HEK293 (cell line): ENCODE data around the gene SMAD1.

Experiments used
- CTCF ChIA-PET: fragments of 350-600 bp; formaldehyde crosslinking; extraction: SDS; loops from one replicate; lab custom pipeline; 2021; ENCODE audit warnings: antibody characterized with exemption; lab: Yijun Ruan, JAX
- POLR2A ChIA-PET: fragments of 300-600 bp; formaldehyde crosslinking; extraction: SDS; loops from one replicate; lab custom pipeline; 2020; ENCODE audit warnings: antibody characterized with exemption, inconsistent platforms; lab: Yijun Ruan, JAX
- H3K27ac ChIP-seq: fragments of 200-500 bp; sonication (Bioruptor generic); 2 replicates; pipeline ENCODE4 v1.5.1; 2014; ENCODE audit warnings: low read depth, low read length, control low read depth, inconsistent platforms; ENCODE audit errors: extremely low read depth
- H3K36me3 ChIP-seq, 2 experiments: fragments of 200-500 bp in 1 of 2; sonication (Bioruptor generic) in 1 of 2; 1 replicate in 1 of 2; 2 replicates in 1 of 2; pipeline ENCODE4 v1.5.1; 2014 to 2017; ENCODE audit warnings: inconsistent platforms in 2 of 2, low read length in 2 of 2; ENCODE audit not compliant: control insufficient read depth in 2 of 2, insufficient read depth in 1 of 2
- H3K4me1 ChIP-seq: fragments of 200-500 bp; sonication (Bioruptor generic); 2 replicates; pipeline ENCODE4 v1.5.1; 2014; ENCODE audit warnings: mild to moderate bottlenecking, low read length, inconsistent platforms; ENCODE audit not compliant: control insufficient read depth, insufficient read depth
- H3K4me3 ChIP-seq: 2 replicates; pipeline ENCODE4 v1.5.1; 2011; ENCODE audit warnings: low read depth, mild to moderate bottlenecking, control low read depth, low read length, moderate library complexity
- H3K9me3 ChIP-seq: fragments of 200-500 bp; sonication (Bioruptor generic); 2 replicates; pipeline ENCODE4 v1.5.1; 2014; ENCODE audit warnings: low read depth, low read length, inconsistent platforms; ENCODE audit not compliant: control insufficient read depth, insufficient read depth
- KLF9 ChIP-seq: fragments of 450-650 bp; formaldehyde crosslinking; IDR thresholded peaks from 2 replicates; pipeline ENCODE4 v1.5.1; 2016; ENCODE audit warnings: missing biosample characterization, missing genetic modification characterization, low read depth
- SCRT1 ChIP-seq: fragments of 450-650 bp; formaldehyde crosslinking; IDR thresholded peaks from 2 replicates; pipeline ENCODE4 v1.5.1; 2016; ENCODE audit warnings: missing biosample characterization, missing genetic modification characterization, borderline replicate concordance
- SP2 ChIP-seq: fragments of 450-650 bp; formaldehyde crosslinking; IDR thresholded peaks from 2 replicates; pipeline ENCODE4 v1.5.1; 2016; ENCODE audit warnings: missing biosample characterization, missing genetic modification characterization
- ZBTB20 ChIP-seq: fragments of 450-650 bp; formaldehyde crosslinking; IDR thresholded peaks from 2 replicates; pipeline ENCODE4 v1.5.1; 2016; ENCODE audit warnings: missing biosample characterization, missing genetic modification characterization
- ZFP41 ChIP-seq: fragments of 450-650 bp; formaldehyde crosslinking; IDR thresholded peaks from 2 replicates; pipeline ENCODE4 v1.5.1; 2016; ENCODE audit warnings: missing biosample characterization, missing genetic modification characterization, borderline replicate concordance
- ZFP69B ChIP-seq: fragments of 450-650 bp; formaldehyde crosslinking; IDR thresholded peaks from 2 replicates; pipeline ENCODE4 v1.5.1; 2016; ENCODE audit warnings: missing biosample characterization, missing genetic modification characterization
- ZNF114 ChIP-seq: fragments of 450-650 bp; formaldehyde crosslinking; IDR thresholded peaks from 2 replicates; pipeline ENCODE4 v1.5.0; 2017; ENCODE audit warnings: missing biosample characterization, missing genetic modification characterization
- ZNF174 ChIP-seq: fragments of 450-650 bp; formaldehyde crosslinking; IDR thresholded peaks from 2 replicates; pipeline ENCODE4 v1.5.0; 2017; ENCODE audit warnings: missing biosample characterization, mild to moderate bottlenecking, missing genetic modification characterization
- ZNF214 ChIP-seq: fragments of 450-650 bp; formaldehyde crosslinking; IDR thresholded peaks from 2 replicates; pipeline ENCODE4 v1.5.1; 2017; ENCODE audit warnings: missing biosample characterization, mild to moderate bottlenecking, missing genetic modification characterization, borderline replicate concordance
- ZNF24 ChIP-seq: fragments of 450-650 bp; formaldehyde crosslinking; IDR thresholded peaks from 2 replicates; pipeline ENCODE4 v1.5.1; 2016; ENCODE audit warnings: missing biosample characterization, missing genetic modification characterization
- ZNF302 ChIP-seq: fragments of 450-650 bp; formaldehyde crosslinking; IDR thresholded peaks from 2 replicates; pipeline ENCODE4 v1.5.1; 2016; ENCODE audit warnings: missing biosample characterization, missing genetic modification characterization, low read depth
- ZNF311 ChIP-seq: fragments of 450-650 bp; formaldehyde crosslinking; IDR thresholded peaks from 2 replicates; pipeline ENCODE4 v1.5.1; 2017; ENCODE audit warnings: missing biosample characterization, missing genetic modification characterization, borderline replicate concordance
- ZNF366 ChIP-seq: fragments of 450-650 bp; formaldehyde crosslinking; conservative IDR thresholded peaks from 2 replicates; pipeline ENCODE4 v1.5.1; 2016; ENCODE audit warnings: missing biosample characterization, missing genetic modification characterization
- ZNF394 ChIP-seq: fragments of 450-650 bp; formaldehyde crosslinking; IDR thresholded peaks from 2 replicates; pipeline ENCODE4 v1.5.1; 2016; ENCODE audit warnings: missing biosample characterization, missing genetic modification characterization, mild to moderate bottlenecking, moderate library complexity, borderline replicate concordance
- ZNF416 ChIP-seq: fragments of 450-650 bp; formaldehyde crosslinking; IDR thresholded peaks from 2 replicates; pipeline ENCODE4 v1.5.1; 2016; ENCODE audit warnings: missing biosample characterization, missing genetic modification characterization
- ZNF426 ChIP-seq: fragments of 450-650 bp; formaldehyde crosslinking; IDR thresholded peaks from 2 replicates; pipeline ENCODE4 v1.5.1; 2017; ENCODE audit warnings: missing biosample characterization, missing genetic modification characterization, mild to moderate bottlenecking, inconsistent platforms, moderate library complexity
- ZNF514 ChIP-seq: fragments of 450-650 bp; formaldehyde crosslinking; IDR thresholded peaks from 2 replicates; pipeline ENCODE4 v1.5.1; 2016; ENCODE audit warnings: missing biosample characterization, missing genetic modification characterization
- ZNF549 ChIP-seq: fragments of 450-650 bp; IDR thresholded peaks from 2 replicates; pipeline ENCODE4 v1.5.1; 2018; ENCODE audit warnings: missing biosample characterization, missing genetic modification characterization, mild to moderate bottlenecking, inconsistent platforms, moderate library complexity
- ZNF561 ChIP-seq: fragments of 450-650 bp; IDR thresholded peaks from 2 replicates; pipeline ENCODE4 v1.5.1; 2018; ENCODE audit warnings: missing biosample characterization, missing genetic modification characterization, borderline replicate concordance
- ZNF571 ChIP-seq: fragments of 450-650 bp; formaldehyde crosslinking; IDR thresholded peaks from 2 replicates; pipeline ENCODE4 v1.5.0; 2017; ENCODE audit warnings: missing biosample characterization, missing genetic modification characterization
- ZNF600 ChIP-seq: fragments of 450-650 bp; formaldehyde crosslinking; IDR thresholded peaks from 2 replicates; pipeline ENCODE4 v1.5.1; 2016; ENCODE audit warnings: missing biosample characterization, missing genetic modification characterization
- ZNF623 ChIP-seq: fragments of 450-650 bp; formaldehyde crosslinking; IDR thresholded peaks from 2 replicates; pipeline ENCODE4 v1.5.1; 2016; ENCODE audit warnings: missing biosample characterization, missing genetic modification characterization
- ZNF624 ChIP-seq: fragments of 450-650 bp; formaldehyde crosslinking; IDR thresholded peaks from 2 replicates; pipeline ENCODE4 v1.5.1; 2017; ENCODE audit warnings: missing biosample characterization, missing genetic modification characterization
- ZNF777 ChIP-seq: fragments of 450-650 bp; formaldehyde crosslinking; IDR thresholded peaks from 2 replicates; pipeline ENCODE4 v1.5.1; 2017; ENCODE audit warnings: missing biosample characterization, missing genetic modification characterization, borderline replicate concordance
- ZNF785 ChIP-seq: fragments of 450-650 bp; formaldehyde crosslinking; IDR thresholded peaks from 2 replicates; pipeline ENCODE4 v1.5.1; 2016; ENCODE audit warnings: missing biosample characterization, missing genetic modification characterization
- ZNF837 ChIP-seq: fragments of 450-650 bp; formaldehyde crosslinking; IDR thresholded peaks from 2 replicates; pipeline ENCODE4 v1.5.1; 2016; ENCODE audit warnings: missing biosample characterization, missing genetic modification characterization
- TF ChIP-seq, protein P1 (sequence below): fragments of 450-650 bp; formaldehyde crosslinking; IDR thresholded peaks from 2 replicates; pipeline ENCODE4 v1.5.1; 2017; ENCODE audit warnings: missing biosample characterization, missing genetic modification characterization
- TF ChIP-seq, protein P2 (sequence below): fragments of 450-650 bp; formaldehyde crosslinking; IDR thresholded peaks from 2 replicates; pipeline ENCODE4 v1.5.1; 2017; ENCODE audit warnings: missing biosample characterization, mild to moderate bottlenecking, missing genetic modification characterization, moderate library complexity

The SMAD1 gene

DNA sequence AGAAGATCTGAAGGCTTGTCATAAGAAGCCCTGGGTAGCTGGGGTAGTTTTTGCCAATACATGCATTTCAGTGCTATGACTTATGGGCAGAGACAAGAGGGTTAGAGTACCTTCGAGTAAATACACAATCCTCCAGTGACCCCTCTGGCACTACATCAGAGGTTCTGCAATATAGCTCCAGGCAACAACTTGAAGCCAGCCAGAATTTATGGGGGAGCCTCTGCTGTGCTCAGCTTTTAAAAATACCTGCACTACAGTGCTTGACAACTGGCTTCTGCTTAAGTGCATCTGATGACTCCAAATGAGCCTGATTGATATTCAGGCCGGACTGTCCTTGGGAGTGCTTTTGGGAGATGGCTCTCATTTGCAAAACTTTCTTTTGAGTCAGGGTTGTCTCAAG is 44.9 kb upstream of the SMAD1 start:
- Histone ChIP-seq H3K36me3 (no peaks in the 10 kb centered on the region), H3K27ac (no peak overlapping the region), H3K4me1 (no peaks in the 10 kb centered on the region), H3K9me3 (no peaks in the 10 kb centered on the region), H3K4me3 (no peak overlapping the region)
- no peak for TF ChIP-seq ZNF366
- no peak for TF ChIP-seq ZBTB20 (tag by site-specific recombination)
- TF ChIP-seq SP2 (tag by site-specific recombination), result no peak
- no peak for TF ChIP-seq ZNF514 (tag by site-specific recombination)
- no peak for TF ChIP-seq ZNF777 (tag by site-specific recombination)
- ChIA-PET POLR2A (no interaction called here), CTCF (no interaction called here)

DNA sequence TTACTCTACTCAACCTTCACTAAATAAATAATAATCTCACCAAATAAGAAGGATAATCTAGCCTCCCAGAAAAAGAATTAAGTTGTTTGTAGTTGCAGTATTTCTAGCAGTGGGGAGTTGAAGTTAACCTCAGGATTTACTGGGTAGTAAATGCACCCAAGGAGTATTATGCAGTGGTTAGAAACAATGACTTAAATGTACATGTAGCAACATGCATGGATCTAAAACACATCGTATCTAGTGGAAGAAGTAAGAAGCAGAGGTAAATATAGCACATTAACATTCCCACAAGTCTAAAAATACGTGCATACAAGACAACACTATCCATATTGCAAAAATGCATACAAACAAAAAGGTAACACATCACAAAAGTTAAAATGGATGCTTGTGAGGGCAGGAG is 44.2 kb upstream of the SMAD1 start:
- CTCF ChIA-PET, result no interaction called here
- no peak overlapping the region for H3K4me3 ChIP-seq
- no peak for TF ChIP-seq ZNF785 (tag by site-specific recombination)
- TF ChIP-seq ZFP41, result no peak
- no peak for TF ChIP-seq ZNF302 (tag by site-specific recombination)
- no peak for TF ChIP-seq ZNF571 (tag by site-specific recombination)
- no peak for TF ChIP-seq ZNF214 (tag by site-specific recombination)
- TF ChIP-seq ZNF600 (tag by site-specific recombination), result no peak
- no peak for TF ChIP-seq ZNF426 (tag by site-specific recombination)
- no peak for TF ChIP-seq ZNF114 (tag by site-specific recombination)
- TF ChIP-seq ZNF416 (tag by site-specific recombination), result no peak
- no peak for TF ChIP-seq ZNF174 (tag by site-specific recombination)
- TF ChIP-seq SCRT1 (tag by site-specific recombination), result no peak
- no peak for TF ChIP-seq ZFP69B (tag by site-specific recombination)
- no peak for TF ChIP-seq ZNF561 (tag by site-specific recombination)
- no peak for TF ChIP-seq KLF9 (tag by site-specific recombination)
- no peak for TF ChIP-seq ZNF623
- TF ChIP-seq, protein P1, sequence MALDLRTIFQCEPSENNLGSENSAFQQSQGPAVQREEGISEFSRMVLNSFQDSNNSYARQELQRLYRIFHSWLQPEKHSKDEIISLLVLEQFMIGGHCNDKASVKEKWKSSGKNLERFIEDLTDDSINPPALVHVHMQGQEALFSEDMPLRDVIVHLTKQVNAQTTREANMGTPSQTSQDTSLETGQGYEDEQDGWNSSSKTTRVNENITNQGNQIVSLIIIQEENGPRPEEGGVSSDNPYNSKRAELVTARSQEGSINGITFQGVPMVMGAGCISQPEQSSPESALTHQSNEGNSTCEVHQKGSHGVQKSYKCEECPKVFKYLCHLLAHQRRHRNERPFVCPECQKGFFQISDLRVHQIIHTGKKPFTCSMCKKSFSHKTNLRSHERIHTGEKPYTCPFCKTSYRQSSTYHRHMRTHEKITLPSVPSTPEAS (tag by site-specific recombination), result no peak
- TF ChIP-seq ZNF311 (tag by site-specific recombination), result no peak
- TF ChIP-seq ZNF837 (tag by site-specific recombination), result no peak
- no peaks in the 10 kb centered on the region for H3K4me1 ChIP-seq
- POLR2A ChIA-PET, result no interaction called here
- H3K27ac ChIP-seq, result no peak overlapping the region
- H3K36me3 ChIP-seq, result no peaks in the 10 kb centered on the region
- no peaks in the 10 kb centered on the region for H3K9me3 ChIP-seq

DNA sequence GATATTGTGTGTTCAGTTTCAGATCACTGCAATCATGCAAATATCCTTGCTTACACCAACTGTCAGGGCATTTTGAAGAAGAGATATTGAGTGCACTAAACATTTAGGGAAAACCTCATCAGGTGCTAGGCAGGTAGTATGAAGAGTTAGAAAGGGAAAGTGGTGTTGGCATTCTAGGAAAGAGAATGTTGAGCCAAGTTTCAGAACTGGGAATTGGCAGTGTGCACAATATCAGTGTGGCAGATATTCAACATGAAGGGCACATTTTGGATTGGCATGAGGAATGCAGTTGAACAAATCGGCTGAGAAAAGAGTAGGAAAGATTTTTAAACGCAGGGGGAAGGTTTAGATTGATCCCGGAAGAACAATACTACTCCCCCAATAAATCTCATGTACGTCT is 43.4 kb upstream of the SMAD1 start:
- Histone ChIP-seq H3K9me3 (no peaks in the 10 kb centered on the region), H3K36me3 (no peaks in the 10 kb centered on the region), H3K27ac (no peak overlapping the region), H3K4me1 (no peaks in the 10 kb centered on the region), H3K4me3 (no peak overlapping the region)
- ChIA-PET POLR2A (no interaction called here), CTCF (no interaction called here)
- TF ChIP-seq ZNF24 (tag by site-specific recombination), result no peak
- no peak for TF ChIP-seq ZNF311 (tag by site-specific recombination)
- no peak for TF ChIP-seq ZNF624 (tag by site-specific recombination)
- TF ChIP-seq, protein P2, sequence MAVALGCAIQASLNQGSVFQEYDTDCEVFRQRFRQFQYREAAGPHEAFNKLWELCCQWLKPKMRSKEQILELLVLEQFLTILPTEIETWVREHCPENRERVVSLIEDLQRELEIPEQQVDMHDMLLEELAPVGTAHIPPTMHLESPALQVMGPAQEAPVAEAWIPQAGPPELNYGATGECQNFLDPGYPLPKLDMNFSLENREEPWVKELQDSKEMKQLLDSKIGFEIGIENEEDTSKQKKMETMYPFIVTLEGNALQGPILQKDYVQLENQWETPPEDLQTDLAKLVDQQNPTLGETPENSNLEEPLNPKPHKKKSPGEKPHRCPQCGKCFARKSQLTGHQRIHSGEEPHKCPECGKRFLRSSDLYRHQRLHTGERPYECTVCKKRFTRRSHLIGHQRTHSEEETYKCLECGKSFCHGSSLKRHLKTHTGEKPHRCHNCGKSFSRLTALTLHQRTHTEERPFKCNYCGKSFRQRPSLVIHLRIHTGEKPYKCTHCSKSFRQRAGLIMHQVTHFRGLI (tag by site-specific recombination), result no peak
- TF ChIP-seq ZNF394, result no peak
- no peak for TF ChIP-seq ZNF549 (tag by site-specific recombination)
- TF ChIP-seq ZNF514 (tag by site-specific recombination), result no peak
